Cardiac muscle cell (in vitro differentiated cells and primary cell): ENCODE data around the gene NCK1. TPM values are rescaled to one million over a fixed set of nuclear protein-coding genes. Genes with fewer than 3 reads are reported as not detected.
"Not testable (repeated sequence)": the region's sequence is repeated elsewhere in the genome, so short reads cannot be mapped to it uniquely, and the experiment has no call there.

Experiments
- DNase-seq, 2 donors: peaks; one replicate each; pipeline versions ENCODE4 v3.0.0 to v3.0.0-alpha.2; 2010 to 2017; ENCODE audit warnings: low read depth in 1 of 2, low spot score in 1 of 2
- H3K27ac ChIP-seq: fragments of 200-600 bp; sonication (generic); 2 replicates; pipeline ENCODE4 v1.5.1; 2016
- H3K27me3 ChIP-seq: fragments of 200-600 bp; sonication (generic); 2 replicates; pipeline ENCODE4 v1.6.0; 2016; ENCODE audit warnings: control low read depth
- H3K36me3 ChIP-seq: fragments of 200-600 bp; sonication (generic); 2 replicates; pipeline ENCODE4 v1.5.1; 2016; ENCODE audit warnings: control low read depth
- H3K4me1 ChIP-seq: fragments of 200-600 bp; sonication (generic); 2 replicates; pipeline ENCODE4 v1.8.1; 2017; ENCODE audit warnings: low read depth, mild to moderate bottlenecking, mixed run types
- H3K4me3 ChIP-seq: fragments of 200-600 bp; sonication (generic); 2 replicates; pipeline ENCODE4 v1.5.1; 2016; ENCODE audit warnings: mild to moderate bottlenecking
- H3K9me3 ChIP-seq: fragments of 200-600 bp; sonication (generic); 2 replicates; pipeline ENCODE4 v1.5.1; 2017; ENCODE audit warnings: low read depth, mild to moderate bottlenecking, control low read depth
- polyA plus RNA-seq: library from polyadenylated mRNA; unstranded; fragments of >200 nt; fragmentation: Nextera tagmentation; extraction: Ambion mirVana; gene quantifications from 2 replicates; pipeline ENCODE4 v1.2.1, GENCODE V29; 2016
- total RNA-seq: library from RNA; depleted of rRNA; stranded (reverse); fragments of >200 nt; gene quantifications from 2 replicates; pipeline ENCODE4 v1.2.3, GENCODE V29; 2016
- TF ChIP-seq, protein P1 (sequence below): IDR thresholded peaks from 2 replicates; pipeline ENCODE4 v1.5.1; 2012; ENCODE audit warnings: low read depth, mild to moderate bottlenecking, low read length

Gene NCK1
- total and polyA plus RNA-seq, 2 experiments from 2014 or later = 24.6 to 30.3 TPM

DNA sequence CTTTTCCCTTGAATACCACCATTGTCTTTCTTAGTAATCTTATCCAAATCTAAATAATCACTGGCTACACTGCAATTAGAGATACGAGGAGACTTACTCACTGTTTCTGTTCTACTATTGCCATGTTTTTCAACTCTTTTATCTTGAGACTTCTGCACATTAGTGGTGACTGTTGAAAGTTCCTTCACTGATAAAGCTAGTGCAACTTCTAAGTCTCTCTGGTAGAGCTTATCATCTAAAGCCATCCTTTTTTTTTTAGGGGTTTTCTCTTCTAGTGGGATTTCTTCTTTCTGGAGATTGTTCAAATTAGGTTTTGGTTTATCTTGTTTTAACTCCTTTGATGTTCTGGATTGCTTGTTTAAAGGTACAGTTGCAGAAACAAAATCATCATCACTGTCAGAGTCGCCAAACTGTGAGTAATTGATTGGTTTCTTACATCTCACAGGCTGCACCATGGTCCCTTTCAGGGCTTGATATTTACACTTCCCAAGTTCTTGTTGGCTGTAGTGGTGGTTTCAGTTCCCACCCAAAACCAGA is 37.7 kb downstream of the NCK1 start:
- no peaks in the 10 kb centered on the region for H3K9me3 ChIP-seq
- H3K27ac ChIP-seq = no peak overlapping the region
- no peaks in the 10 kb centered on the region for H3K27me3 ChIP-seq
- H3K36me3 ChIP-seq = no peaks in the 10 kb centered on the region
- H3K4me3 ChIP-seq = no peak overlapping the region
- TF ChIP-seq, protein P1, sequence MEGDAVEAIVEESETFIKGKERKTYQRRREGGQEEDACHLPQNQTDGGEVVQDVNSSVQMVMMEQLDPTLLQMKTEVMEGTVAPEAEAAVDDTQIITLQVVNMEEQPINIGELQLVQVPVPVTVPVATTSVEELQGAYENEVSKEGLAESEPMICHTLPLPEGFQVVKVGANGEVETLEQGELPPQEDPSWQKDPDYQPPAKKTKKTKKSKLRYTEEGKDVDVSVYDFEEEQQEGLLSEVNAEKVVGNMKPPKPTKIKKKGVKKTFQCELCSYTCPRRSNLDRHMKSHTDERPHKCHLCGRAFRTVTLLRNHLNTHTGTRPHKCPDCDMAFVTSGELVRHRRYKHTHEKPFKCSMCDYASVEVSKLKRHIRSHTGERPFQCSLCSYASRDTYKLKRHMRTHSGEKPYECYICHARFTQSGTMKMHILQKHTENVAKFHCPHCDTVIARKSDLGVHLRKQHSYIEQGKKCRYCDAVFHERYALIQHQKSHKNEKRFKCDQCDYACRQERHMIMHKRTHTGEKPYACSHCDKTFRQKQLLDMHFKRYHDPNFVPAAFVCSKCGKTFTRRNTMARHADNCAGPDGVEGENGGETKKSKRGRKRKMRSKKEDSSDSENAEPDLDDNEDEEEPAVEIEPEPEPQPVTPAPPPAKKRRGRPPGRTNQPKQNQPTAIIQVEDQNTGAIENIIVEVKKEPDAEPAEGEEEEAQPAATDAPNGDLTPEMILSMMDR = no peak
- DNase-seq = peak in 1 of 2 donors; percentile 13
- H3K4me1 ChIP-seq = no peaks in the 10 kb centered on the region

DNA sequence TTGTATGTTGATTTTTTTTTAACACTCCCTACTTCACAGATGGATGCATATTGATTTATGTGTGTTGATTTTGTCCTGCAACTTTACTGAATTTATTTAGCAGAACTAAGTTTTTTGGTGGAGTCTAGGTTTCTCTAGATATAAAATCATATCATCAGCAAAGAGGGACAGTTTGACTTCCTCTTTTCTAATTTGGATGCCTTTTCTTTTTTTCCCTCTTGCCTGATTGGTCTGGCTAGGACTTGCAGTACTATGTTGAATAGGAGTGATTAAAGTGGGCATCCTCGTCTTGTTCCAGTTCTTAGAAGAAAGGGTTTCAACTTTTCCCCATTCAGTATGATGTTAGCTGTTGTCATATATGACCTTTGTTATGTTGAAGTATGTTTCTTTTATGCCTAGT is 38.7 kb downstream of the NCK1 start:
- not testable (repeated sequence) for H3K9me3 ChIP-seq, H3K27me3 ChIP-seq, H3K36me3 ChIP-seq, H3K27ac ChIP-seq, H3K4me3 ChIP-seq, H3K4me1 ChIP-seq, DNase-seq

DNA sequence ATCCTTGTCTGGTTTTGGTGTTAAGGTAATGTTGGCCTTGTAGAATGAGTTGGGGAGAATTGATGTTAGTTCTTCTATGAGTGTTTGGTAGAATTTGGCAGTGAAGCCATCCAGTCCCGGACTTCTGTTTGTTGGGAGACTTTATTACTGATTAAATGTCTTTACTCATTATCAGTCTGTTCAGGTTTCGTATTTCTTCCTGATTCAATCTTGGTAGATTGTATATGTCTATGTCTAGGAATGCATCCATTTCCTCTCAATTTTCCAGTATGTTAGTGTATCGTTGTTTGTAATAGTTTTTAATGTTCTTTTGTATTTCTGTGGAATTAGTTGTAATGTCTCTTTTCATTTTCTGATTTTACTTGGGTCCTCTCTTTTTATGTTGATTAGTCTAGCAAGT is 39.4 kb downstream of the NCK1 start:
- Histone ChIP-seq H3K9me3 (no peaks in the 10 kb centered on the region), H3K4me3 (no peak overlapping the region), H3K4me1 (no peaks in the 10 kb centered on the region), H3K27ac (no peak overlapping the region), H3K36me3 (no peaks in the 10 kb centered on the region), H3K27me3 (no peaks in the 10 kb centered on the region)
- DNase-seq = no peak
- TF ChIP-seq, protein P1 = no peak

DNA sequence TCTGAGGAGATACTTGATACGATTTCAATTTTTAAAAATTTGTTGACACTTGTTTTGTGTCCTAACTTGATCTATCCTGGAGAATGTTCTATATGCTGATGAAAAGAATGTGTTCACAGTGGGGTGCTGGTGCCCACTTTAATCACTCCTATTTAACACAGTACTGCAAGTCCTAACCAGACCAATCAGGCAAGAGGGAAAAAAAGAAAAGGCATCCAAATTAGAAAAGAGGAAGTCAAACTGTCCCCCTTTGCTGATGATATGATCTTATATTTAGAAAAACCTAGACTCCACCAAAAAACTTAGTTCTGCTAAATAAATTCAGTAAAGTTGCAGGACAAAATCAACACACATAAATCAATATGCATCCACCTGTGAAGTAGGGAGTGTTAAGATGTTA is 40.5 kb downstream of the NCK1 start:
- H3K4me3 ChIP-seq, H3K4me1 ChIP-seq, H3K36me3 ChIP-seq, H3K27ac ChIP-seq, DNase-seq, H3K27me3 ChIP-seq, H3K9me3 ChIP-seq: not testable (repeated sequence)

DNA sequence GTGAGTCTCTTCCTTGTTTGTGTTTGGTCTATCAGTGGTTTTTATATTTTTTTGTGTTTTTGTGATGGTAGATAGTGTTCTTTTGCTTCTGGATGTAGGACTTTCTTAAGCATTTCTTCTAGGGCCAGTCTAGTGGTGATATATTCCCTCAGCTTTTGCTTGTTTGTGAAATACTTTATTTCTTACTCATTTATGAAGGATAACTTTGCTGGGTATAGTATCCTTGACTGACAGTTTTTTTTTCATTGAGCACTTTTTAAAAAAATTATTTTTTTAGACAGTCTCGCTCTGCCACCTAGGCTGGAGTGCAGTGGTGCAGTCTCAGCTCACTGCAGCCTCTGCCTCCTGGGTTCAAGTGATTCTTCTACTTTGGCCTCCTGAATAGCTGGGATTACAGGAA is 41.9 kb downstream of the NCK1 start:
- Histone ChIP-seq H3K4me1 (no peaks in the 10 kb centered on the region), H3K9me3 (no peaks in the 10 kb centered on the region), H3K27me3 (no peaks in the 10 kb centered on the region), H3K27ac (no peak overlapping the region), H3K4me3 (no peak overlapping the region), H3K36me3 (no peaks in the 10 kb centered on the region)
- no peak for DNase-seq
- TF ChIP-seq, protein P1 = no peak

DNA sequence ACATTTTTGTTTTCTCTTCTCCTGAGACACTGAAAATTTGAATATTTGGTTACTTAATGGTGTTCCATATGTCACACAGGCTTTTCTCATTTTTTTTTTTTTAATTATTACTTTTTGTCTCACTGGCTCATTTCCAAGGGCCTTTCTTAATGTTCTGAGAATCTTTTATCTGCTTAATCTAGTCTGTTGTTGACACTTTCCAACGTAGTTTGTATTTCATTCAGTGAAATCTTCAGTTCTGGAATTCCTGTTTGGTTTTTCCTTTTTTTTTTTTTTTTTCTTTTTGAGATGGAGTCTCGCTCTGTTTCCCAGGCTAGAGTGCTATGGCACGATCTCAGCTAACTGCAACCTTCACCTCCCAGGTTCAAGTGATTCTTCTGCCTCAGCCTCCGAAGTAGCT is 42.7 kb downstream of the NCK1 start:
- Histone ChIP-seq H3K4me1 (no peaks in the 10 kb centered on the region), H3K27me3 (no peaks in the 10 kb centered on the region), H3K36me3 (no peaks in the 10 kb centered on the region), H3K27ac (no peak overlapping the region), H3K9me3 (no peaks in the 10 kb centered on the region), H3K4me3 (no peak overlapping the region)
- TF ChIP-seq, protein P1 = no peak
- DNase-seq = no peak

DNA sequence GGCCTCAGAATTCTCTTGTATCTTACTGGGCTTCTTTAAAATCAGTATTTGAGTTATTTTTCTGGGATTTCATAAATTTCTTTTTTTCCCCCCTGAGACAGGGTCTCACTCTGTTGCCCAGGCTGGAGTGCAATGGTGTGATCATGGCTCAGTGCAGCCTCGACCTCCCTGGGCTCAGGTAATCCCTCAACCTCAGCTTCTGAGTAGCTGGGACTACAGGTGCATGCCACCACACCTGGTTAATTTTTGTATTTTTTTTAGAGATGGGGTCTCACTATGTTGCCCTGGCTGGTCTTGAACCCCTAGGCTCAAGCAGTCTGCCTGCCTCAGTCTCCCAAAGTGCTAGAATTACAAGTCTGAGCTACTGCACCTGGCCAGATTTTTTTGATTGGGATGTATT is 43.5 kb downstream of the NCK1 start:
- Histone ChIP-seq H3K36me3 (no peaks in the 10 kb centered on the region), H3K4me1 (no peaks in the 10 kb centered on the region), H3K27ac (no peak overlapping the region), H3K9me3 (no peaks in the 10 kb centered on the region), H3K4me3 (no peak overlapping the region), H3K27me3 (no peaks in the 10 kb centered on the region)
- TF ChIP-seq, protein P1 = no peak
- no peak for DNase-seq
